NB4 (cell line): ENCODE data around the gene PDXDC1.

Experiments used
- CTCF ChIP-seq: IDR thresholded peaks from one replicate; pipeline ENCODE4 v1.5.1; 2012; ENCODE audit warnings: low read depth, low read length
- MAX ChIP-seq: IDR thresholded peaks from 2 replicates; pipeline ENCODE4 v1.6.1; 2011; ENCODE audit warnings: low read depth, low read length
- MYC ChIP-seq: IDR thresholded peaks from 2 replicates; pipeline ENCODE4 v1.6.1; 2011; ENCODE audit warnings: low read depth, low read length
- POLR2A ChIP-seq: IDR thresholded peaks from 2 replicates; pipeline ENCODE4 v1.6.1; 2011; ENCODE audit warnings: mild to moderate bottlenecking; ENCODE audit not compliant: insufficient read length; ENCODE audit errors: extremely low read depth

- no peak for TF ChIP-seq CTCF
- no peak for TF ChIP-seq POLR2A
- no peak for TF ChIP-seq MAX
- no peak for TF ChIP-seq MYC
Observed at GRCh38 chr16:14958323-14958600, 16.6 kb upstream of the PDXDC1 start.
